ENCODE data around the gene HNRNPLL.

DNA sequence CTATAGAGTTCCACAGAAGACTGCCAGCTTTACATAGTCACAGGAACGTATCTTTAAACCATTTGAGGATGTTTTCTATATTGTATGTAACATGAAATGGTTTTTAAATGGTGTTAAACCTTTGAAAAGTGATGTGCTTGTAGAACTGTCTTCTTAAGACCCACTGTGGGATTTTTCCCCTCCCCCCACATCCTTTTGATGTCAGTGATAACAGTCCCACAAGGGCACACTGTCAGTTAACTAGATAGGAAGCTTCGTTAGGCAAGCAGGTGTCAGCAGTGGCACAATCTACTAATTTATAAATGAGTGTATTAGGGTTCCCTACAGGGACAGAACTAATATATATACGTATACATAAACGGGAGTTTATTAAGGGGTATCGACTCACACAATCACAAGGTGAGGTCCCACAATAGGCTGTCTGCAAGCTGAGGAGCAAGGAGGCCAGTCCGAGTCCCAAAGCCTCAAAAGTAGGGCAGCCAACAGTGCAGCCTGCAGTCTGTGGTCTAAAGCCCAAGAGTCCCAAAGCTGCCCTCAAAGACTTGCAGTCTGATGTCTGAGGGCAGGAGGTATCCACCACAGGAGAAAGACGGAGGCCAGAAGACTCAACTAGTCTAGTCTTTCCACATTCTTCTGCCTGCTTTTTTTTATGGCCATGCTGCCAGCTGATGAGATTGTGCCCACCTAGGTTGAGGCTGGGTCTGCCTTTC is 23.8 kb upstream of the HNRNPLL start:
- TF ChIP-seq, protein P1, sequence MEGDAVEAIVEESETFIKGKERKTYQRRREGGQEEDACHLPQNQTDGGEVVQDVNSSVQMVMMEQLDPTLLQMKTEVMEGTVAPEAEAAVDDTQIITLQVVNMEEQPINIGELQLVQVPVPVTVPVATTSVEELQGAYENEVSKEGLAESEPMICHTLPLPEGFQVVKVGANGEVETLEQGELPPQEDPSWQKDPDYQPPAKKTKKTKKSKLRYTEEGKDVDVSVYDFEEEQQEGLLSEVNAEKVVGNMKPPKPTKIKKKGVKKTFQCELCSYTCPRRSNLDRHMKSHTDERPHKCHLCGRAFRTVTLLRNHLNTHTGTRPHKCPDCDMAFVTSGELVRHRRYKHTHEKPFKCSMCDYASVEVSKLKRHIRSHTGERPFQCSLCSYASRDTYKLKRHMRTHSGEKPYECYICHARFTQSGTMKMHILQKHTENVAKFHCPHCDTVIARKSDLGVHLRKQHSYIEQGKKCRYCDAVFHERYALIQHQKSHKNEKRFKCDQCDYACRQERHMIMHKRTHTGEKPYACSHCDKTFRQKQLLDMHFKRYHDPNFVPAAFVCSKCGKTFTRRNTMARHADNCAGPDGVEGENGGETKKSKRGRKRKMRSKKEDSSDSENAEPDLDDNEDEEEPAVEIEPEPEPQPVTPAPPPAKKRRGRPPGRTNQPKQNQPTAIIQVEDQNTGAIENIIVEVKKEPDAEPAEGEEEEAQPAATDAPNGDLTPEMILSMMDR (IDR thresholded peaks at IDR 0.05), result no peak
- TF ChIP-seq EZH2phosphoT487 (IDR thresholded peaks at IDR 0.05; ENCODE audit: borderline replicate concordance, low read depth) (no peak), RXRA (IDR thresholded peaks at IDR 0.05; ENCODE audit: borderline replicate concordance, low read depth) (no peak)

Measured in SK-N-SH (cell line).